Kidney (tissue), 14 donors: ENCODE data around the gene CYP24A1. TPM values are rescaled to one million over a fixed set of nuclear protein-coding genes. Genes with fewer than 3 reads are reported as not detected.
"Not testable (repeated sequence)": the region's sequence is repeated elsewhere in the genome, so short reads cannot be mapped to it uniquely, and the experiment has no call there.

Experiments used
- DNase-seq, 5 donors: peaks; one replicate each; pipeline ENCODE4 v3.0.0-alpha.2; 2013 to 2020
- FAIRE-seq: peaks from 2 replicates; lab custom pipeline; 2012; peaks lifted over from hg19 to GRCh38; lab: Jason Lieb, UNC
- H3K27ac ChIP-seq, 2 donors: one replicate each; pipeline ENCODE4 v1.7.0; 2013; ENCODE audit warnings: low read depth in 2 of 2, low read length in 2 of 2, inconsistent platforms in 1 of 2
- H3K27me3 ChIP-seq: one replicate; pipeline ENCODE4 v1.7.1; 2013; ENCODE audit warnings: low read length, inconsistent platforms; ENCODE audit not compliant: control insufficient read depth, insufficient read depth
- H3K36me3 ChIP-seq, 3 donors: one replicate each; pipeline versions ENCODE4 v1.7.0 to v1.7.1; 2013; ENCODE audit warnings: low read length in 3 of 3, control low read depth in 1 of 3, inconsistent platforms in 1 of 3; ENCODE audit not compliant: insufficient read depth in 3 of 3, control insufficient read depth in 2 of 3
- H3K4me1 ChIP-seq, 3 donors: one replicate each; pipeline versions ENCODE4 v1.7.0 to v1.7.1; 2013; ENCODE audit warnings: low read length in 3 of 3, inconsistent platforms in 1 of 3, low read depth in 1 of 3; ENCODE audit not compliant: control insufficient read depth in 2 of 3, insufficient read depth in 2 of 3
- H3K4me3 ChIP-seq, 3 donors: one replicate each; pipeline versions ENCODE4 v1.7.0 to v1.8.1; 2013; ENCODE audit warnings: low read length in 3 of 3, control low read depth in 1 of 3, inconsistent platforms in 1 of 3
- H3K9ac ChIP-seq, 3 donors: one replicate each; pipeline versions ENCODE4 v1.7.0 to v1.7.1; 2013; ENCODE audit warnings: low read length in 3 of 3, control low read depth in 1 of 3, inconsistent platforms in 1 of 3
- H3K9me3 ChIP-seq, 3 donors: one replicate each; pipeline versions ENCODE4 v1.7.0 to v1.7.1; 2013; ENCODE audit warnings: low read length in 3 of 3, control low read depth in 1 of 3, inconsistent platforms in 1 of 3; ENCODE audit not compliant: control insufficient read depth in 2 of 3, insufficient read depth in 1 of 3
- intact Hi-C: fragments of 100-400 bp; cut with DNase I; formaldehyde crosslinking; loops from one replicate; pipeline ENCODE4 v1.11.1; 2022
- polyA plus RNA-seq: library from polyadenylated mRNA; stranded (reverse); fragments of 350-450 nt; fragmentation: Illumina TruSeq; extraction: RNeasy Lipid Tissue Mini Kit (QIAGEN cat#74804); gene quantifications from one replicate; pipeline ENCODE4 v1.2.3, GENCODE V29; 2014; ENCODE audit warnings: low read depth, low replicate concordance; ENCODE audit not compliant: insufficient read depth
- total RNA-seq: library from RNA; stranded (reverse); fragmentation: NEBNext Ultra II Directional; extraction: Animal tissue kit (Norgen Biotek cat#: 25700); gene quantifications from one replicate; pipeline ENCODE4 v1.2.1, GENCODE V29; 2021
- TF ChIP-seq, protein P1 (sequence below): IDR thresholded peaks from 3 replicates; pipeline ENCODE4 v1.5.1; 2012; ENCODE audit warnings: mild to moderate bottlenecking, moderate library complexity, borderline replicate concordance; ENCODE audit not compliant: insufficient read depth; ENCODE audit errors: extremely low read depth
- donor health status: control.
- donor health status: control.
- donor health status: control.
- donor health status: control.
- donor health status: control.
- donor health status: DM: yes; HTN: yes; CAD: no.
- donor health status: Normal renal cell carcinoma (clear cell type).

CYP24A1 gene
- total and polyA plus RNA-seq, 2 donors from 2014 or later, result 15.4 to 39.0 TPM

GRCh38 chr20:54126806-54127655 is 46.8 kb downstream of the CYP24A1 start:
- DNase-seq (no peak), FAIRE-seq (no peak)
- Histone ChIP-seq H3K4me1 (peaks cover 0 to 22% (median 7%) of the 10 kb centered on the region in 3 donors), H3K27me3 (no peaks in the 10 kb centered on the region), H3K9me3 (no peaks in the 10 kb centered on the region), H3K27ac (no peak overlapping the region), H3K9ac (no peak overlapping the region), H3K36me3 (no peaks in the 10 kb centered on the region), H3K4me3 (no peak overlapping the region)
- TF ChIP-seq, protein P1, sequence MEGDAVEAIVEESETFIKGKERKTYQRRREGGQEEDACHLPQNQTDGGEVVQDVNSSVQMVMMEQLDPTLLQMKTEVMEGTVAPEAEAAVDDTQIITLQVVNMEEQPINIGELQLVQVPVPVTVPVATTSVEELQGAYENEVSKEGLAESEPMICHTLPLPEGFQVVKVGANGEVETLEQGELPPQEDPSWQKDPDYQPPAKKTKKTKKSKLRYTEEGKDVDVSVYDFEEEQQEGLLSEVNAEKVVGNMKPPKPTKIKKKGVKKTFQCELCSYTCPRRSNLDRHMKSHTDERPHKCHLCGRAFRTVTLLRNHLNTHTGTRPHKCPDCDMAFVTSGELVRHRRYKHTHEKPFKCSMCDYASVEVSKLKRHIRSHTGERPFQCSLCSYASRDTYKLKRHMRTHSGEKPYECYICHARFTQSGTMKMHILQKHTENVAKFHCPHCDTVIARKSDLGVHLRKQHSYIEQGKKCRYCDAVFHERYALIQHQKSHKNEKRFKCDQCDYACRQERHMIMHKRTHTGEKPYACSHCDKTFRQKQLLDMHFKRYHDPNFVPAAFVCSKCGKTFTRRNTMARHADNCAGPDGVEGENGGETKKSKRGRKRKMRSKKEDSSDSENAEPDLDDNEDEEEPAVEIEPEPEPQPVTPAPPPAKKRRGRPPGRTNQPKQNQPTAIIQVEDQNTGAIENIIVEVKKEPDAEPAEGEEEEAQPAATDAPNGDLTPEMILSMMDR, result no peak
- intact Hi-C loops, result no loop called here

GRCh38 chr20:54126328-54126727 is 47.5 kb downstream of the CYP24A1 start:
- H3K9ac ChIP-seq, intact Hi-C loops, DNase-seq, H3K27me3 ChIP-seq, H3K4me3 ChIP-seq, H3K9me3 ChIP-seq, H3K27ac ChIP-seq, FAIRE-seq, H3K36me3 ChIP-seq: not testable (repeated sequence)
- peaks cover 0 to 27% (median 7%) of the 10 kb centered on the region in 3 donors for H3K4me1 ChIP-seq

DNA sequence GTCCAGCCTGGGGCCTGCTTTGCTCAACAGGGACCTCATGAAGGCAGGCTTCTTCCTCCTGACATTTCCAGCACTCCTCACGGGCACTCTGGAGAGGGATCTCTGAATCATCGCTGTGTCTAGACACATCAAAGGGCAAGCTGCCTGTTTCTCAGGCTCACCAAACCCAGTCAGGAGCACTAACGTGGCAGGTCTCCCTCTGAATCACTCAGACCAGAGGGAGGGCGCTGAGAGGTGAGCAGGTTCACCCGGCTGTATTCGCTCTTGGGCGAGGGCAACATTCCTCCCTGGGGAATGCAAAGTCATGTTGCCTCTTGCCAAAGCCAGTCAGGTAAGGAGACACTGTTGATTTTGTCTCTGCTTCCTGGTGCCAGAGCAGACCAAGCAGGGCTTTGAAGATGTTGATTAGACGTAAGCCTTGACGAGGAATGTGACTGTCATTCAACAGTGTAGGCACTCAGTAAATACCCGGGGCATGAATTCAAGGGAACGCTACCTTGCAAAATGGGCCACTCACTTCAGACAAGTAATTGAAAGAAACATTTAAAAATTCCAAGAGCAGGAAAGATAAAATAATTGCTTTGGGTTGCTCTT is 50.1 kb downstream of the CYP24A1 start:
- peaks cover 0 to 31% (median 7%) of the 10 kb centered on the region in 3 donors for H3K4me1 ChIP-seq
- H3K4me3 ChIP-seq, result no peak overlapping the region
- no peaks in the 10 kb centered on the region for H3K27me3 ChIP-seq
- FAIRE-seq (no peak), DNase-seq (peak; percentile 45 to 89 (median 69))
- H3K9ac ChIP-seq, result peak overlapping the region in 1 of 3 donors; percentile 5
- TF ChIP-seq, protein P1, result no peak
- intact Hi-C loops, result no loop called here
- H3K27ac ChIP-seq, result peak overlapping the region; percentile 86 to 90
- no peaks in the 10 kb centered on the region for H3K9me3 ChIP-seq
- H3K36me3 ChIP-seq, result no peaks in the 10 kb centered on the region
